Measurements from ENCODE around the gene ZNF541. TPM values are rescaled to one million over a fixed set of nuclear protein-coding genes. Genes with fewer than 3 reads are reported as not detected.

ZNF541 gene
- total and polyA plus RNA-seq, 2 donors (not counting 3 experiments of a cell fraction or from before 2014, with no cell fraction given) = 0.03 to 0.13 TPM

GRCh38 chr19:47580397-47580796, 7.4 kb upstream of the ZNF541 start:
- H3K4me1 ChIP-seq (ENCODE audit: control insufficient read depth, extremely low read depth, insufficient read depth, low read length) = no peaks in the 10 kb centered on the region
- no peaks in the 10 kb centered on the region for H3K27me3 ChIP-seq (ENCODE audit: control insufficient read depth in 2 of 2, insufficient read depth in 2 of 2, low read length in 2 of 2)
- H3K79me2 ChIP-seq (ENCODE audit: control insufficient read depth, insufficient read depth, low read length) = no peaks in the 10 kb centered on the region
- DNase-seq (ENCODE audit: low read depth, low spot score) (no peak), FAIRE-seq (no peak)
- H3K9me3 ChIP-seq (replicated peaks; ENCODE audit: control insufficient read depth, insufficient read depth, low read length) = no peaks in the 10 kb centered on the region
- intact Hi-C loops (cut with micrococcal nuclease) = no loop called here
- BruUV-seq (replicated peaks) = no TSS peak
- dilution Hi-C loops (cut with MboI; ENCODE audit: extremely low pct_ligation_motif_present, low sequenced_read_pairs) = no loop called here
- H3K9me1 ChIP-seq (replicated peaks; ENCODE audit: control insufficient read depth, extremely low read depth, insufficient read depth, low read length) = no peaks in the 10 kb centered on the region
- H3K4me3 ChIP-seq (replicated peaks in 1 of 3; ENCODE audit: insufficient read depth in 1 of 3, low read depth in 1 of 3, low read length in 3 of 3) = no peak overlapping the region
- no peak overlapping the region for H3K27ac ChIP-seq (ENCODE audit: insufficient read depth, low read depth, low read length)
- H3K36me3 ChIP-seq (ENCODE audit: control insufficient read depth in 2 of 2, extremely low read depth in 1 of 2, insufficient read depth in 2 of 2, low read length in 2 of 2) = no peaks in the 10 kb centered on the region
- no peak for TF ChIP-seq GATA2 (IDR thresholded peaks at IDR 0.05; ENCODE audit: insufficient read depth, insufficient read length, low read depth, low read length)
- TF ChIP-seq POLR2A (IDR thresholded peaks at IDR 0.05; ENCODE audit: low read depth, low read length) = no peak
- no peak for TF ChIP-seq JUN (IDR thresholded peaks at IDR 0.05; ENCODE audit: borderline replicate concordance, insufficient read depth, insufficient read length, low read depth)
- no peak for TF ChIP-seq CTCF (IDR thresholded peaks at IDR 0.05; ENCODE audit: extremely low read depth in 1 of 2, insufficient read depth in 1 of 2, low read depth in 1 of 2, low read length in 2 of 2)
- no peak for TF ChIP-seq FOS (IDR thresholded peaks at IDR 0.05; ENCODE audit: borderline replicate concordance, insufficient read depth, low read length)
- TF ChIP-seq MYC (IDR thresholded peaks at IDR 0.05; ENCODE audit: low read depth, low read length) = no peak
- no peak for TF ChIP-seq EZH2 (IDR thresholded peaks at IDR 0.05; ENCODE audit: borderline replicate concordance, low read depth, low read length, severe bottlenecking)
- no peak for TF ChIP-seq POLR2AphosphoS5 (IDR thresholded peaks at IDR 0.05; ENCODE audit: insufficient read depth, low read depth, low read length)
- no peak for TF ChIP-seq MAX (IDR thresholded peaks at IDR 0.05; ENCODE audit: insufficient read depth, insufficient read length)
- ChIA-PET CTCF (no interaction called here), POLR2A (no interaction called here)
- no peak overlapping the region for H3K4me2 ChIP-seq (ENCODE audit: insufficient read depth, low read length)
- H4K20me1 ChIP-seq (replicated peaks; ENCODE audit: control insufficient read depth, extremely low read depth, insufficient read depth, low read length) = no peaks in the 10 kb centered on the region
- no peak overlapping the region for H3K9ac ChIP-seq (replicated peaks; ENCODE audit: extremely low read depth, insufficient read depth, low read length)
- no peak overlapping the region for H2AFZ ChIP-seq (ENCODE audit: low read depth, low read length)
